DMS 273 (cell line): ENCODE results near the gene BBIP1.

Experiments
- DNase-seq: peaks from one replicate; lab custom pipeline; 2025; ENCODE audit not compliant: unreplicated experiment; lab: John Stamatoyannopoulos, UW

BBIP1 gene

DNA sequence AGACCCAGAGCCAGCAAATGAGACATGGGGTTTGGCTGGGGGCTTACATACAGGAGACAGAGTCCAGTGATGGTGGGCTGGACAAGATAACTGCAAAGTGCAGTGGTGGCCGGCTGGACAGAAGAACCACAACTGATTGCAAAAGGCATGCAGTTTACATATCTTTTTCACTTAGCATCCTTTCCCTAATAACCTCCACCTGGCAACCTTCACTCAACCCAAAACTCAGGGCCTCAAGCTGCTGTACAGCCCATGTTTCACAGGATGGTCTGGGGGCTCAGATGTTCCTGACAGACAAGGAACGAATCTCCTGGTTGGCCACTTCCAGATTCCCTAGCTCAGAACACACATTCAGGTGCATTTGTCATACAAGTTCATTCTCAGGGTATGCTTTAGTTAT is 55.0 kb downstream of the BBIP1 start:
- DNase-seq = no peak

DNA sequence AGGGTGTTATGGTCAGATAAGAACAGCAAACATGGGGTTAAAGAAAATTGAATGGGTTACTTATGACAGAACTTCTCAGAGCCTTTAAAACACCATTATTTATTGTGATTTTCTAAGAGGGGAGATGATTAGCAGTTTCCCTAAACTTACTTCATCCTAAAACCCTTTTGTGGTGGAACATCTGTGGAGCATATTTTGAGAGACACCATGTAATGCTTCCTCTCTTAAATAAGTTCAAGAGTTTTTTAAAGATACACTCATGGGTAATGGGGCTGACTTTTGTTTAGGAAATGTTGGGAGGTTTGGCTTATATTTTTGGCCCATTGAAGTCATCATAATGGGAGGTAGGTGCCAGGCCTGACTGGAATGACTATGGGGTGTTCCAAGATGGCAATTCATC is 55.6 kb downstream of the BBIP1 start:
- no peak for DNase-seq

DNA sequence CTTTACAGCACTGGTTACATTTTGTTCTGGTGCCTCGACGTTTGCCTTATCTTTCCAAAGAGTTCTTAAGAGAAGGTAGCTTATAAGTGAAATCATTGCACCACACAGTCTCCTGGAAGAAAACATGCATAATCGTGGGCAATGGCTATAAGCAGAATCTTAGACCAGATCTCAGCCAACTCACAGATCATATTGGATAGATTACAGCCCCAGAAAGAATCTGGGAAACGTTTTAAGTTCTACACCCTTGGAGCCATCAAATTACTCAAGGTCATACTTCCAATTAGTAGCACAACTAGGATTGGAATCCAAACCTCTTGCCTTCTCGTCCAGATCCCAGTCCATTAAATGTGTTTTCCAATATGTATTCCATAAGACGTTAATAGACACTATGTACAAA is 56.0 kb downstream of the BBIP1 start:
- DNase-seq = no peak

DNA sequence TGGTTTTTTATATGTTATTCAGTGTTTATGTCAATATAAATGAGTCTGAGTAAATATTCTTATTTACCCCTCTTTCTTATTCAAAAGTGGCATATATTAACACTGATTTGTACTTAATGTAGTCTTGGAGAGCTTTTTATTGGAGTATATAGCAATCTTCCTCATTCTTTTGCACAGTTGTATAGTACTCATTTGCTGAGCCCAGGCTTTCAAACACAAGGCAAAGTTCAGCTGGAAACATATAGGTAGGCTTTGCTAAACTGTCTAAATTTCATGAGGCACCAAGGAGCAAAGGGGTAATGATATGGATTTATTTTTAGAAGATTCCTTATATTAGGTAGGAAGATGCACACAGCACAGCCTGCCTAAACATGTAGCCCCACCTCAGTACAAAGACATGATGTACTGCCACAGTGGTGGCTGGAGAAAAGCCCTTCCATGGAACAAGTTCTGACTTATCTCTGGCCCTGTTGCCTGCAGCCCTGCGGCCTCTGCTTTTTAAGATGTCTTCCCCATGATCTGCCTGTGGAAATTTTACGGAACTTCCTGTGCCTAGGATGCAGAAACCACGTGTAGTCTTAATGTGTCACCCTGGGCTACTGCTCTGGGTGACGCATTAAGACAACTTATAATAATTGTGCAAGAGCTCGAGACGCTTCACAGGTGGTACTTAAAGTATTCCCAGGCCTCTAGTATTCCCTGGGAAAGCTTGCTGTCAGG is 56.9 kb downstream of the BBIP1 start:
- no peak for DNase-seq

DNA sequence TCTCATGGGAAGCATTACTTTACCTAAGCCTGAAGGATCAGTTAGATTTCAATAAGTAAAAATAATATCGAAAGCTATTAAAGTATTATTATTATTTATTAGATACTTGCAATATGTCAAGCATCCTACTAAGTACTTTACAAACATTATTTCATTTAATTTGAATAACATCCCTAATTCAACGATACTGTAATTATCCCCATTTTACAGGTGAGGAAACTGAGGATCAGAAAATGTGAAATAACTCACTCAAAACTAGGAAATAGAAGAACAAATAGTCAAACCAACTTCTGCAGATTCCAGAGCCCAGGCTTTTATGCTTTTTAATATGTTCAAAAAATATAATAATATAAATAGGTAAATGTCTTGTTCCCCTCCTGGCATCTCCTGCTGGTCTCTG is 57.5 kb downstream of the BBIP1 start:
- DNase-seq = no peak

DNA sequence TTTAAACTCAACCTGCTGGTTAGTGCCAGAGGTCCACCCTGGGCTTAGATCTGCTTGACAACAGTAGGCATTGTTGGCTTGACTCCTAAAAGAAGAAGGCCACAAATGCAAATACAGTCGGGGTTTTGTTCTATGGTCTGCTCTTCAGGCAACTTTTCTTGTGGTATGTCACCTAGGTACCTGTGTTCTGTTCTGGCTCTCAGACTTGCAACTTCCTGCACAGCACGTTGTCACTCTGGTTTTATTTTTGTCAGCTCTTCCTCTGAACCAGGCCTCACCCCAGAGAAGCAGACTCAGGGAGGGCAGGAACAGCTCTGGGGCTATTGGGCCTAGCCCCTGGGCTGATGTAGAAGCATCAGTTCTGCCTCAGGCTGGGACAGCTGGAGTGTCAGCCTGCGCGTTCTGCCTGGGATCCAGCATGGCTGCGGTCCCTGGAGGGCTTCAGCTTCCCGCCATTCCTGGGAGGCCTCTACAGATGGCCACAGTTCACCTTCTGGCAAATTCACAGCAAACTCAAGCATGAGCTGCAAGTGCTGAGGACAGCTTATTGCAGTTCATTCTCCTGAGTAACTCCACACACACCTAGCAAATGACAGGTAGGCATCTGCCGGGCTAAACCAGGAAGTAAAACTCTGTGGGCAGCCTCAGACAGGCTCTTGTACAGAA is 58.3 kb downstream of the BBIP1 start:
- DNase-seq = peak; percentile 78

DNA sequence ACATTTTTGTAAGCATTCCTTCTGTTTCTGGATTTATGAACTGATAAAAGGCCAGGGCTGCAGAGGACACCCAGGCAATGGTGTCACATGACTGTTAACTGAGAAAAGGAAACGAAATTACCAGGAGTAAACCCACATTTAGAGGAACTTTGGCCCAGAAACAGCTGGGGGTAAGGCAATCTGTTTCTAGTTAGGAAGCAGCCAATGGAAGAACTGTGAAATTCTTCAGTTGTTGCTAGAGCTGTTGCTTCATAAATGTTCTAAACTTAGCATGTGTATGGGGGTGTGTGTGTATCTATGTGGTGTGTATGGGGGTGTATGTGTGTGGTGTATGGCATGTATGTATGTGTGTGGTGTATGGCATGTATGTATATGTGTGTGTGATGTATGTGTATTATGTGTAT is 59.0 kb downstream of the BBIP1 start:
- DNase-seq = peak; percentile 27

DNA sequence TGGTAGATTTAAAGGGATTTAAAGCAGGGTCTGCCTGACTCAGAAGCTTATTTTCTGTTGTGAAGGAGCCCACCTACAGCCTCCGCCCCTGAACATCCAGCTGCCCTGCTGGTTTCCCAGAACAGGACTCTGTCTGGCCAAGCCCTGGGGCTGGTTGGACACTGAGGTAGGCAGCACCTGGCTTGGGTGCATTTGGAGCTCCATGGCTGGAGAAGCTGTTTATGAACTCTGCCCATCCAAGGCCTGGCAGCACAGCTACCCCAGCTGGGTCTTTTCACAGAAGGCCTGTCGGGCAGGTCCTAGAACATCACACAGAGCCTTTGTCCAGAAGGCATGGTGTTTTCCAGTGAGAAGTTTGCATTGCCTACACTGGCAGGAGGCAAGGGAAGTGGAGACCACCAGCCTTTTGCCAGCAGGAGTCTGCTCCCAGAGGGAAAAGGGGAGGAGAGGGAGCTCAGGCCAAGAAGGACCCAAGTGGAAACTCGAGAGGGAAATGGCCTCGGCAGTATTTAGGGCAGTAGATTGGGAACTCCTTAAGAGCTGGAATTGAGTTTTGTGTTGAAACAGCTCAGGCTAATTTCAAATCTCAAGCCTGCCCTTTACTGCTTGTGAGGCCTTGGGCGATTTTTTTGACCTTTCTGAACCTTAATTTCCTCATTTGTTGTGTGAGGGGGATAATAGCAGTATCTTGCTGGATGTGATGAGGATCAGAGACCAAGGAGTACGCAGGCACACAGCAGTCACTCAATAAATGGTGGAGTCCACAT is 59.6 kb downstream of the BBIP1 start:
- DNase-seq = no peak

DNA sequence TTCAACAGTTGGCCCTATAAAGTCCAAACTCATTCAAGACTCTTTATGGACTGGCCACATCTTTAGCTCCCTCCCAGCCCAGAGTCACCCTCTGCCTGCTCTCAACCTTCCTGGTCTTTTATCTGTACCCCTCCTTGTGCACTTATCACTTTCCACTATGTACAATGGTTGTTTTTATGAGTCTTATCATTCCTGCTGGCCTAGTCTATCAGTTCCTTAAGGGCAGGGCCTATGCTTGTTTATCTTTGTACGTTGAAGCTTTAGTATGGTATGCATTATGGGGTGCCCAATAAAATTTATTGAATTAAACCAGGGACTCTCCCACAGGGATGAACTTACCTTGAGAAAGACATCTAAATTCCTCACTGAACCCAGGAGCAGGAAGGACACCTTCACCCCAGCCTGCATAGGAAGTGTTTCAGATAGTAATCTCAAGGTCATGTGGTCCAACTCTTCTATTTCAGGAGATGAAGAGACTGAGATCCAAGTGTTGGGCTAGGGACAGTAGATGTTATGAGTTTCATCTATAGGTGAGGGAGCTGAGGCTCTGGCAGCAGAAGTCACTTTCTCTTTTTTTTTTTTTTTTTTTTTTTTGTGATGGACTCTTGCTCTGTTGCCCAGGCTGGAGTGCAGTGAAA is 60.6 kb downstream of the BBIP1 start:
- no peak for DNase-seq

DNA sequence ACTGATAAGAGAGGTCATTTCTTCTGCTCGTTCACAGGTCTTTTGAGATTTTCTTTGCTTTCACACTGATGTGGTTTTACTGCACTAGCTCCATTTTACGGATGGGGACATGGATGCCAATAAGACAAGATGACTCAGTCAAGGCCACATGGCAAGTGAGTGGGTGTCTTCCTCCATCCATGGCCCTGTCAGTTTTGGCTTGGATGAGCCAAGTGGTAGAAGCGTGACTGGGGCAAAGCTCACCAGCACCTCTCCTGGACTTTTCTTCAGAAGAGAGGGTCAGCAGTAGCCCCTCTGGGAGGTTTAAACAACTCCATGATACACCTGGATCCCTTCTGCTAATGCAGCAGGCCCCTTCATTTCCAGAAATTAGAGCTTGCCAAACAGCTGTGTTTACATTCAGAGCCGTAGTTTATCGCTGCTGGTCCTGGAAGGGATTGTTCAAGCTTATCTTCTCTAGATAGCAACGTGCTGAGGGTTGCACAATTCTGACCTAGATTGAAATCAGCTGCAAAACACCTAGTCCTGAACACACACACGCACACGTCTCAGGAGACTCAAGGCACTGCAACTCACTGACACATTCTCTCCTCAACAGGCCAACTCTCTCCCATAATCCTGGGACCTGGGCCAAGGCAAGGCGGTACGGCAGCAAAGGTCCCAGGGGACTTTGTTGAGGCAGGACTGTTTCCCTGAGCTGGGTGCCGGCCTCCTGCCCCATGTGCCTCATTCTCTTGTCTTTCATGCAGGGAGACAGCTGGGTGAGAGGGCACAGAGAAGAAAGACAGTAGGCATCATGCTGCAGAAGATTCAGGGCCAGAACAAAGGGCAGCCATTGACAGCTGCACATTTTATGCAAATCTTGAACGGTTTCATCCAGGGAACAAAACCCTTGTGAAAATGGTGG is 61.5 kb downstream of the BBIP1 start:
- DNase-seq = peak; percentile 77

DNA sequence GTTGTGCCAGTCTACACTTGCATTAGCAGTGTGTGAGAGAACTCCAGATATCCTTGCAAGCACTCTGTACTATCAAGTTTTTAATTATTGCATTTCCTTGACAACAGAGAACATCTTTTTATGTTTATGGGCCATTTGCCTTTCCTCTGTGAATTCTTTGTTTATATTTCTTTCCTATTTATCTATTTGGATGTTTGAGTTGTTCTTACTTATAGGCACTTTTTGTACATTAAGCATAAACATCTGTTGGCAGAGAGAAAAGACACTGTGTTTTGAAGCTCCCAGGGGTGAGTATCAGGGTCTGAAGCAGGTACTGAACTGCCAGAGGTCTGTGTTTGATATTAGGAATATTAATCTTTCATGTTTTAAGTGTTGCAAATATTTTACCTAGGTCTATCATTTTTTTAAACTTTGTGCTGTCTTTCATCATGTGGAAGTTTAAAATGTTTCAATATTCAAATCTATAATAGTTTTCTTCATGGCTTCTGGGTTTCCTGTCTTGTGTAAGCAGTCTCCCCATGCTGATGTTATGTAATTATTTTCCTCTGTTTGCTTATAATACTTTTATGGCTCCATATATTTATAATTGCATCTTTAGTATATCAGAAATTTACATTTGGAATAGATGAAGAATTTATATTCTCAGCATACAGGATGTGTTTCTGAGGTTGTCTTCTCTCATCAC is 64.9 kb downstream of the BBIP1 start:
- no peak for DNase-seq

DNA sequence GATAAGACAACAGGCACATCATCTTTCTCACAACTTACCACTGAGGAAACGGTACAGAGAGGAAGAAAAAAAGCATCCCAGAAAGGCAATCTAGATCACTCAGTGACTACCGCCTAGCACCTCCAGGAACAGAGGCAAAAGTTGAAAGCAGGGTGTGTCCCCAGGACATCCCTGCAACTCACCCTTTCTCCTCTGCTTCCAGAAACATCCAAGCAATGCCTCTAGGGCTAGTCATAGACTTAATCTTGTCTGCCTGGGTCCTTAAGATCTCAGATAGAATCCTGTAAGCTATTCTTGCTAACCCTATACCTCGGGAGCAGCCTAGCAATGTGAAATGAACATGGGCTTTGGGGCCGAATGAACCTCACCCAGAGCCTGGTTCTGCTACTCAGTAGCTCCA is 66.0 kb downstream of the BBIP1 start:
- no peak for DNase-seq

DNA sequence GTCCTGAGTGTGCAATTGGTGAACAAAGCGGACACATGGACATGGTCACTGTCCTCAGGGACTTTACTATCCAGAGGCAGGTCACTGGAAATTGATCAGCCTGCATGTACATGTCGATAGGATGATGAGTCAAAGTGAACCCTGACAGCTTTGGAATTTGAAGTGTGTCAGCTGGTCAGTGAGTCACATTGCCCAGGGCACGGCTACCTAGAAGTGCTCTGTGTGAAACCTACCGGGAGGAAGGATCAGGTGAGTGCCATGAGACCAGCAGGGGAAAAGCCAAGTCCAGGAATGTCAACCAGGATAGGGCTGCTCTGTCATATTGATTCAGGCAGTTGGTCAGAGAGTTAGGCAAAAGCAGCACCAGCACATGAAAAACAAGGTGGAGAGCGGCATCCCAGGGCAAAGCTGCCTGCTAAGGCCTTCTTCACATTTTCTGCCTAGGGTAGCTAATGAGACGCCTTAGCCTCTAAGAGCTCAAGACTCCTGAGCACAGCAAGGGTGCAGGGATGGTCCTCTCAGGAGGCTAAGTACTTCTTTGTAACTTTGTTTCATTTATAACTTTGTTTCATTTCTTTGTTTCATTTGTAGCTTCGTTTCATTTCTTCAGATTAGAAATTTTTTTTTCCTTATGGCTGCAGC is 66.6 kb downstream of the BBIP1 start:
- no peak for DNase-seq

DNA sequence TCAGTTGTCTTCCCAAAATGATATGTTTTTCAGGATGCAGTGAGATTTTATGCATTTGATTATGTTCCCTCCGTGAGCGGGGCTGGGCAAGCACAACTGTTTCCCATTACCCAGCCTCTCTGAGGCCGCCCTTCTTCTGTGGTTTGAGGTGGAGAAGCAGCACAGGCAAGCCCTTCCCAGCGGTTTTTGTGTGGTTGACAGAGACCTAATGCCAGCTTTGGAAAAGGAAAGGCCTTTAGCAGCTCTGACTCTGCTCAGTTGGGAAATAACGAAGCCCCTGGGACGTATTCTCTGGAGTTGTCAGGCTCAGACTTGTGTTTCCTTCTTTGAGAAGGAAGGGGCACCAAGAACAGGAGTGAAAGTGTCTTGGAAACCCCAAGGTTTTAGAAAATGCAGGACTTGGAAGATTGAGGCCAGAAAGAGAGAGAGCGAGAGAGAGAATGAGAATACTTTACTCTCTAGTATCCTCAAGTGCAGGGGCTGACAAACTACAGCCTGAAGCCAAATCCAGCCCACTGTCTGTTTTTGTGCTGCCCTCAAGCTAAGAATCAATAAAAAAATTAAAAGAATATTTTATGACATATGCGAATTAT is 67.9 kb downstream of the BBIP1 start:
- DNase-seq = no peak

DNA sequence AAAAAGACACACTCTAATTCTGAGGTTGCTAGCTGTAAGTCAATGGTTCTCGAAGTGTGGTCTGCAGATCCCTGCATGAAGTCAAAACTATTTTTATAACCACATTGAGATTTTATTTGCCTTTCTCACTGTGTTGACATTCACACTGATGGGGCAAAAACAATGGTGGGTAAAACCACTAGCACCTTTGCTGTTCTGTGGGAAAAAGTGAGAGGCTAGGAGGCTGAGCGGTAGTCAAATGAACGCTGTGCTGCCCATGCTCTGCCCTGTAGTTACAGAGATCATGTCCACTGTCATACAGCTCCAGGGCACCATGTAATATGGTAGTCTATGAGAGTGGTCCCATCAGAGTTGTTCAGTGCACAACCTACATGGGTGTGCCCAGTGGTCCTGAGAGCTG is 68.9 kb downstream of the BBIP1 start:
- DNase-seq = no peak
